GM12878 (cell line): ENCODE measurements around the gene FKBP2.
"Not testable (repeated sequence)": the region's sequence is repeated elsewhere in the genome, so short reads cannot be mapped to it uniquely, and the experiment has no call there.

Source experiments
- ASH2L ChIP-seq: fragments of 300-600, 200-600 bp; sonication (generic); IDR thresholded peaks from 2 replicates; pipeline ENCODE4 v1.6.1; 2017; ENCODE audit warnings: low read depth, mild to moderate bottlenecking, borderline replicate concordance
- HDGF ChIP-seq: fragments of 450-650 bp; IDR thresholded peaks from 2 replicates; pipeline ENCODE4 v1.6.1; 2016; ENCODE audit warnings: antibody characterized with exemption
- NFYB ChIP-seq: IDR thresholded peaks from 2 replicates; pipeline ENCODE4 v1.6.1; 2011; ENCODE audit warnings: low read depth, mild to moderate bottlenecking, low read length, improper control_type of control experiment, moderate library complexity; ENCODE audit not compliant: insufficient read depth
- YY1 ChIP-seq: IDR thresholded peaks from 2 replicates; pipeline ENCODE4 v1.6.1; 2011; ENCODE audit warnings: low read depth, mild to moderate bottlenecking, low read length
- TF ChIP-seq, protein P1 (sequence below): IDR thresholded peaks from 2 replicates; pipeline ENCODE4 v1.6.1; 2012; ENCODE audit warnings: low read depth, low read length, improper control_type of control experiment
- TF ChIP-seq, protein P2 (sequence below), 3 experiments: IDR thresholded peaks in 2 of 3; conservative IDR thresholded peaks in 1 of 3; 2 replicates each; pipeline ENCODE4 v1.5.1; 2011; ENCODE audit warnings: low read depth in 3 of 3, low read length in 3 of 3, mild to moderate bottlenecking in 3 of 3, control low read depth in 2 of 3, moderate library complexity in 2 of 3, inconsistent platforms in 1 of 3, mixed read lengths in 1 of 3; ENCODE audit not compliant: control insufficient read depth in 2 of 3, insufficient read depth in 1 of 3; ENCODE audit errors: extremely low read depth in 1 of 3
- TF ChIP-seq, protein P3 (sequence below): IDR thresholded peaks from 2 replicates; pipeline ENCODE4 v1.6.1; 2012; ENCODE audit warnings: mild to moderate bottlenecking, low read depth, low read length

DNA sequence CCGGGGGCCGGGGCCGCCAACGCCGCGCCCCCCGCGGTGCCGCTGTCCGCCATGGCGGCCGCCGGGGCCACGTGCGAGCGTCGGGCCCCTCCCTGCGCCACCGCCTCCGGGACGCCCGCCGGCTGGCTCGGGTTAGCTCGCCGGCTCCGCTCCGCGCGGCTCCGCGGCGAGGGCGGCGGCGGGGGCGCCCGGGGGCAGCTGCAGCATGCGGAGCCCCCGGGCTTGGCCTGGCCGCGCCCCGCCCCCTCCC, 5.7 kb downstream of the FKBP2 start:
- not testable (repeated sequence) for TF ChIP-seq NFYB, ASH2L, HDGF
- TF ChIP-seq, protein P1, sequence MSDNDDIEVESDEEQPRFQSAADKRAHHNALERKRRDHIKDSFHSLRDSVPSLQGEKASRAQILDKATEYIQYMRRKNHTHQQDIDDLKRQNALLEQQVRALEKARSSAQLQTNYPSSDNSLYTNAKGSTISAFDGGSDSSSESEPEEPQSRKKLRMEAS: not testable (repeated sequence)
- TF ChIP-seq, protein P2, sequence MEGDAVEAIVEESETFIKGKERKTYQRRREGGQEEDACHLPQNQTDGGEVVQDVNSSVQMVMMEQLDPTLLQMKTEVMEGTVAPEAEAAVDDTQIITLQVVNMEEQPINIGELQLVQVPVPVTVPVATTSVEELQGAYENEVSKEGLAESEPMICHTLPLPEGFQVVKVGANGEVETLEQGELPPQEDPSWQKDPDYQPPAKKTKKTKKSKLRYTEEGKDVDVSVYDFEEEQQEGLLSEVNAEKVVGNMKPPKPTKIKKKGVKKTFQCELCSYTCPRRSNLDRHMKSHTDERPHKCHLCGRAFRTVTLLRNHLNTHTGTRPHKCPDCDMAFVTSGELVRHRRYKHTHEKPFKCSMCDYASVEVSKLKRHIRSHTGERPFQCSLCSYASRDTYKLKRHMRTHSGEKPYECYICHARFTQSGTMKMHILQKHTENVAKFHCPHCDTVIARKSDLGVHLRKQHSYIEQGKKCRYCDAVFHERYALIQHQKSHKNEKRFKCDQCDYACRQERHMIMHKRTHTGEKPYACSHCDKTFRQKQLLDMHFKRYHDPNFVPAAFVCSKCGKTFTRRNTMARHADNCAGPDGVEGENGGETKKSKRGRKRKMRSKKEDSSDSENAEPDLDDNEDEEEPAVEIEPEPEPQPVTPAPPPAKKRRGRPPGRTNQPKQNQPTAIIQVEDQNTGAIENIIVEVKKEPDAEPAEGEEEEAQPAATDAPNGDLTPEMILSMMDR (IDR thresholded peaks at IDR 0.05 in 2 of 3, conservative IDR thresholded peaks at IDR 0.05 in 1 of 3; ENCODE audit: control insufficient read depth in 2 of 3, extremely low read depth in 1 of 3, insufficient read depth in 1 of 3, low read depth in 3 of 3, low read length in 3 of 3): not testable (repeated sequence)
- peak; percentile 84 for TF ChIP-seq YY1
- TF ChIP-seq, protein P3, sequence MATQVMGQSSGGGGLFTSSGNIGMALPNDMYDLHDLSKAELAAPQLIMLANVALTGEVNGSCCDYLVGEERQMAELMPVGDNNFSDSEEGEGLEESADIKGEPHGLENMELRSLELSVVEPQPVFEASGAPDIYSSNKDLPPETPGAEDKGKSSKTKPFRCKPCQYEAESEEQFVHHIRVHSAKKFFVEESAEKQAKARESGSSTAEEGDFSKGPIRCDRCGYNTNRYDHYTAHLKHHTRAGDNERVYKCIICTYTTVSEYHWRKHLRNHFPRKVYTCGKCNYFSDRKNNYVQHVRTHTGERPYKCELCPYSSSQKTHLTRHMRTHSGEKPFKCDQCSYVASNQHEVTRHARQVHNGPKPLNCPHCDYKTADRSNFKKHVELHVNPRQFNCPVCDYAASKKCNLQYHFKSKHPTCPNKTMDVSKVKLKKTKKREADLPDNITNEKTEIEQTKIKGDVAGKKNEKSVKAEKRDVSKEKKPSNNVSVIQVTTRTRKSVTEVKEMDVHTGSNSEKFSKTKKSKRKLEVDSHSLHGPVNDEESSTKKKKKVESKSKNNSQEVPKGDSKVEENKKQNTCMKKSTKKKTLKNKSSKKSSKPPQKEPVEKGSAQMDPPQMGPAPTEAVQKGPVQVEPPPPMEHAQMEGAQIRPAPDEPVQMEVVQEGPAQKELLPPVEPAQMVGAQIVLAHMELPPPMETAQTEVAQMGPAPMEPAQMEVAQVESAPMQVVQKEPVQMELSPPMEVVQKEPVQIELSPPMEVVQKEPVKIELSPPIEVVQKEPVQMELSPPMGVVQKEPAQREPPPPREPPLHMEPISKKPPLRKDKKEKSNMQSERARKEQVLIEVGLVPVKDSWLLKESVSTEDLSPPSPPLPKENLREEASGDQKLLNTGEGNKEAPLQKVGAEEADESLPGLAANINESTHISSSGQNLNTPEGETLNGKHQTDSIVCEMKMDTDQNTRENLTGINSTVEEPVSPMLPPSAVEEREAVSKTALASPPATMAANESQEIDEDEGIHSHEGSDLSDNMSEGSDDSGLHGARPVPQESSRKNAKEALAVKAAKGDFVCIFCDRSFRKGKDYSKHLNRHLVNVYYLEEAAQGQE: not testable (repeated sequence)
